NCI-H2196 (cell line): ENCODE data around the gene ZBTB7C.

Experiments
- DNase-seq: peaks from one replicate; lab custom pipeline; 2025; ENCODE audit not compliant: unreplicated experiment; lab: John Stamatoyannopoulos, UW

Gene ZBTB7C

DNA sequence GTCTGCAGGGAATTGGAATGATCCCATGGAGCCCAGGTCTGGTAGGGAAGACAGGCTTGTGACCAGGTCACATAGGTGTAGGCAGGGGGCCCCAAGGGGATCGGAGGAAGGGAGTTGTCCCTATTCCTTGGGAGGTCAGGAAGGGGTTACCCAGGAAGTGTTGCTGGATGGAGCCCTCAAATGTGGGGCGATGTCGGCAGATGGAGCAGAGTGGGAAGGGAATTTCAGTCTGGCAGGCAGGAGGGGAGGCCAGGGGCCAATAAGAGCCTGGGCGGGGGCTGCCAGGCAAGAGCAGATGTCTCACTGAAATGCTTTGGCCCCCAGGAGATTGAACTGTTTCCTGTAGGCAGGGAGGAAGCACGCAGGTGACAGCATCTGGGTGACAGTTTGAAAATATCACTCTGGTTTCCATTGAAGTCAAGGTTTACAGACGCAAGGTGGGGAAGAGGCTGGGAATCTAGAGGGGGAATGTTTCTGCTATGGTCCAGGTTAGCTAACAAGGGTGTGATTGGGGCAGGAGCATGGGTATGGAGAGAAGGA lies 397.2 kb downstream of the ZBTB7C start:
- DNase-seq, result no peak

GRCh38 chr18:48010264-48010663 lies 398.9 kb downstream of the ZBTB7C start:
- DNase-seq, result no peak

DNA sequence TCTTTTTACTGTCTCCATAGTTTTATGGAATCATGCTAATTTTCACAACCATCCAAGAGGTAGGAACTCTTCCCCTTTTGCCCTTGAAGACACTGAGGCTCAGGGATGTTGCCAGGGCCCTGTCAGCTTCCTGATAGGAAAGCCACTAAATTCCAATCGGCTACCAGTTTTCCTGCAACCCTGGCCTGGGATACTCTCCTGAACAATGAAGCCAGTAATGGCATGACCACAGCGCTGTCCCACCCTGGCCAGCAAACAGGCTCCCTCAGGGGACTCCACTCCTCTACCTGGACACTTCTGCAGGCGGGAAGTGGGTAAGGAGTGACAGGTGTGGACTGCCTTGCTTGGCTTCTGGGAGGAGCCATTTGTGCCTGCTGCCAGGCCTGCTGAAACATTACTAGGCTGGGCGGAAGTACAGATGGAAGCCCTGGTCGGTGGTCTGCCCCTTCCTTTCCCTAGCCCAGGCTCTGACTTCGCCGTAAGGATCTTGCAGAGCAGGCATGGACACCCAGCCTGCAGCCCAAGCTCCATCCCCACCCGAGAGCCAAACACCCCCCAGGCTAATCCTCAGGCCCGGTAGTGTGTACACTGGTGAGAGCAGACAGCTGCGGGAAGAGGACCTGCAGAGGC lies 400.0 kb downstream of the ZBTB7C start:
- no peak for DNase-seq

- DNase-seq, result peak; percentile 85
Measured at GRCh38 chr18:48007955-48008701, 401.1 kb downstream of the ZBTB7C start.

DNA sequence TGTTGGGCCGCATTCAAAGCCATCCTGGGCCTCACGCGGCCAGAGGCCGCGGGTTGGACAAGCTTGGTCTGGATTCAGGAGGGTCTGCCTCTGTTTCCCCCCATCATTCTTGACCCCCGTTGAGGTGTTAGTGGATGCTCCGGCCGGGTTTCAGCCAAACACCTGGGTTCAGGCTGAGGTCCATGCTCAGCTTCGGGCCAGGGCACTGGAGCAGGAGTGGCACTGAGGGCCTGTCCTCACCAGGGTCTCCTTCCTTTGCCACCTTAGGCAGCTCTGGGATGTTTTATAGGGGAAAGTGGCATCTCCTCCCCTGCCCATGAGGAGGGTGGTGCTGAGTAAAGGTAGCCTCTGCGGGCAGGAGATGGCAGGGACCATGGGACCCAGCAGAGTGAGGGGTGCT lies 401.8 kb downstream of the ZBTB7C start:
- DNase-seq, result no peak

DNA sequence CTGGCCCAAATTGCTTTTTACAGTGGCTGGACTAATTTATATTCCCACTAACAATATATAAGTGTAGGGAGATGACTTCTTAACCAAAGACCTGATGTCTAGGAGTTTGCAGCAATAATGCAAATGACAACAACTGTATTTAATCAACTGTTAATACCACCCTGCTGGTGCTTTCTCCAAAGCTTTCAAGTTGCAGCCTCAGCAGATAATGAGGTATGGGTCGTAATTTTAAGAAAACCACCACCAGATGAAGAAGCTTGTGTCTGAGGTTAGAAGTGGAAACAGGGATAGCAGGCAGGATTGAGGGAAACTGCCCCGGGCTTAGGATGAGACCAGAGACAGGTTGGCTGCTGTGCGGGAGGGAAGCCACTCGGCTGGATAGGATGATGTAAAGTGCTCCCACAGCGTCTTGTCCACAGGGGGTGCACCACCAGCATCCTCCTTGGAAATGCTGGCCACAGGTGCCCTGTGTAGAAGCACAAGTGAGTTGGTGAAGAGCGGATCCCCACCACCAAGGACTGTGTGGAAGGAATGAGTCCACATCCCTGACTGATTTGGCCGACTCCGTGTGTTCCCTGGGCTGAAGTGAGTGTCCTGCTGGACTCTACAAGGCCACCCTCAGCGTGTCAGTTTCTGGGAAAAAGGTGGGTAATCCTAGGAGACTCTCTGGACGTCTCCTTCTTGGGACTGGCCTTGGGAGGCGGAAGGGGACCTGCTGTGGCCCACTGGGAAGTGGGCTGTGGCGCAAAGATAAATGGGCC lies 402.6 kb downstream of the ZBTB7C start:
- DNase-seq, result no peak

DNA sequence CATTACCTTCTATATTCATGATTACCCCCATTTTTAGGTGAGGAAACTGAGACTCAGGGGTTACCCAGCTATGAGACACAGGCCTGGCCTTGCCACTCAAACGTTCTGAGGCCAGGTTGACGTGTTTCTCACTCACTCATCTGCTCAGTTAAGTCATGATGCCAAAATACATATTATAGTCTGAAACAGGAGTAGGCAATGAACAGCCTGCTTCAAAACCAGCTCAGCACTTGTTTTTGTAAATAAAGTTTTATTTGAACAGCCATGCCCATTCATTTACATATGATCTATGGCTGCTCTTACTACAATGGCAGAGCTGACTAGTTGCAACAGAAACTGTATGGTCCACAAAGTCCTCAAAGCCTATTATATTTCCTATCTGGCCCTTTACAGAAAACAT lies 404.6 kb downstream of the ZBTB7C start:
- DNase-seq, result peak; percentile 11

DNA sequence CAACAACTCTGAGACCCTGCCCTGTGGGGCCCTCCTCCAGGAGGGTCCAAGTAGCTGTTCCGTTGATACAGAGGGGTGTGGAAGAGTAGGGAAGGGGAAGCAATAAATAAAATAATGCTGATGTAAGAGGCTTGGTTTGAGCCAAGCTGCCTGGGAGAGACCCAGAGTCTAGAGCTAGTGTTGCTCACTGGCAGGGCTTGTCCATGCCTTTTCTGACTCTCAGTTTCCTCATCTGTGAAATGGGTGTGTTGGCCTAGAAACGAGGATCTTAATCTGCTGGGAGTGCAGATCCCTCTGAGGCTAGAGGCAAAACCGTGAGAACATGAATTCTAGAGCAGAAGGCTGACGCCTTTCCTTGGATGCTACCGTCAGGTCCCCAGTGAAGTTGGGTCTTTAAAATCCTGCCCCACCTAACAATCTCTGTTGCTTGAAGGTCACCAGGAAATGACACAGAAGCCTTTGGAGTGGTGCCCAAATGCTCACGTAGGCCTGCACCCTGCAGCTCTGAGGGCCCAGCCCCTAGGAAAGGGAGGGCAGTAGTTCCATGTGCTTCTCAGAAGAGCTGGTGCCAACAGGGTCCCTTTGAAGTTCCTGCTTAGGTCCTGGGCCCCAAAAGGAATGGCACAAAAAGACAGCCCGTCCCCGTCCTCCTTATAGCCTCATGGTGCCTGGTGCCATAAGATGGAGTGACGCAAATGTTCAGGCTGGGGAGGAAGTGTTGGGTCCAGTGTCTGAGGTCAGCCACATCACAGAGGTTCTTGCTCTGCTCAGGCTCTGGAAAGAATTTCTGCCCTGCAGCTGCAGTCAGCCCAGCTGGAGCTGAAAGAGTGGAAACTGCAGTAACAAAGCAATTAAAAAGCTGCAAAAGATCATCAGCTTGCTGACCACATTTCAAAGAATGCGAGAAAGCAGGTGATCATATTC lies 405.5 kb downstream of the ZBTB7C start:
- DNase-seq, result peak; percentile 72

GRCh38 chr18:48002933-48003365 lies 406.2 kb downstream of the ZBTB7C start:
- peak; percentile 82 for DNase-seq

- no peak for DNase-seq
Measured at GRCh38 chr18:48000701-48001100, 408.5 kb downstream of the ZBTB7C start.

GRCh38 chr18:47999801-48000248 lies 409.4 kb downstream of the ZBTB7C start:
- no peak for DNase-seq

DNA sequence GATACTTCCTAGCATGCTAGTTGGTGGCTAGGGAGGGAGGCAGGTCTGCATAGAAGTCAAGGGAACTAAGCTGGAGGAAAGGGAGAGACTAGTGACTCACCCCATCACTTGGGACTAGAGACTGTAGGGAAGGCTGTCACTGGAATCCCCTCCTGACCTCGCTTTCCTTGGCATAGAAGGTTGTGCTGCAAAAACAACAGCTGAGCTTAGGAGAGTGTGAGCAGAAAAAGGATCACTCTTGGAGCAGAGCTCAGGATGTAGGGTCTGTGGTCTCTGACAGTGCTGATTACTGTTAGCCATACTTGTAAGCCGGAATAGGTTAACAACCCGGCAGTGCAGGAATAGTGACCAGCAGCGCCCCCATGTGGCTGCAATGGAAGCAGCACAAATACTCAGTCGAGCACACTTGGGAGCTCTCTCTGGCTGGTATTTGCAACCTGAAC lies 411.8 kb downstream of the ZBTB7C start:
- DNase-seq, result peak; percentile 15

GRCh38 chr18:47996091-47996541 lies 413.1 kb downstream of the ZBTB7C start:
- no peak for DNase-seq

DNA sequence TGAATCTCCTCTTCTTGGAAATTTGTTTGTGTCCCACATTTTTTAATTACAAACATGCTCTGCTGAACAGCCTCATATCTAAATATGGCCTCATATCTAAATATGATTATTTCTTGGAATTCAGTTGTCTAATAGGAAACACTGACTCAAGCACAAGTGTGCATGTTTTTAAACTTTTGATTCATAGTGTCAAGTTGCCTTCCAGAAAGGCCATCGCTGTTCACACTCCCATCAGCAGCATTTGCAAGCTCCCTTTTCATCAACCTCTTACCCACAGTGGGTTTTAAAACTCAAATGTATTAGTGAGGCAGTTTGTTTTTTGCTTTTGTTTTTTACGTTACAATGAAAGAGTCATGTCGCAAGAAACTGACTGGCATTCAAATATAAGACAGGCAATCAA lies 413.5 kb downstream of the ZBTB7C start:
- DNase-seq, result no peak

GRCh38 chr18:47993409-47993808 lies 415.8 kb downstream of the ZBTB7C start:
- DNase-seq, result no peak

- DNase-seq, result no peak
Measured at GRCh38 chr18:47992976-47993375, 416.2 kb downstream of the ZBTB7C start.

DNA sequence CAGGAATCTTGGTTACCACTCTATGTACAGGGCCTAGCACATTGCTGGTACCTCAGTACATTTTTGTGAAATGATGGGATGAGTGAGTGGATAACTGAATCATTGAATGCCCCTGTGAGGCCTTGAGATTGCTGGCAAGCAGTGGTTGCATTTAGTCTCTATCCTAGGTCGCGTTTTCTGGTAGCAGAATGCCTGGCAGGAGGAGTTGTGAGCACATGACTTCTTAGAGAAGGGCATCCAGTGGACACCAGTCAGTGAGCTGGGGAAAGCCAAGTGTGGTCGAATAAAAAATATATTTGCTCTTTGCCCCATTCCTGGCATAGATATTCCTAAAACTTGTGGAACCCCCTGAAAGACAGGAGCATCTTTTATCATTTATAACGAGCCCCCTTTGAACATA lies 416.9 kb downstream of the ZBTB7C start:
- DNase-seq, result no peak

DNA sequence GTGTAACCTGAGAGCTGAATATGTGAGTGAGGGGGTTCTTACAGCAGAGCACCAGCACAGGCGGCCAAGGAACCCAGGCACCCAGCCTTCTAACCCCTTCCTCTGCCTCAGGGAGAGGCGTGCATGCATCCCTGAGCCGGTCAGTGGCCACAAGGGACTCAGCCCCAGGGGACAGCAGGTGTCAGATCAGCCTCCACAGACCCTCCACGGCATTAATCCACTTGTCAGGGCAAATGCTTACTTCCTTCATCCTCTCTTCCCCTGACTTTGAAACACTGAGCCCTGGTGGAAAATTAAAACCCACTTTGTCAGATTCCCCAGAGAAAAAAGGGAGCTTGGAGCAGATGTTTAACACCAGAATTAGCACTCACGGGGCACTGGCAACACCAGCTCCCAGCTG lies 418.2 kb downstream of the ZBTB7C start:
- DNase-seq, result no peak

DNA sequence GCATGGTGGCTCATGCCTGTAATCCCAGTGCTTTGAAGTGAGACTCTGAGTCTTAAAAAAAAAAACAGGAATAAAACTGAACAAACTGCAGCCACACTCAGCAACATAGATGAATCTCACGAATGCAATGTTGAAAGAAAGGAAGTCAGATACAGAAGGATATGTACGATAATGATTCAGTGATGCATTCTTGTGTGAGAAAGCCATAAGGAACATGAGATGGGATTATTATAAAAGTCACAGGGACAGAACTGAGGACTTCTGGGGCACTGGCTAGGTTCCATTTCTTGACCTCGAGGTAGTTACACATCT lies 421.8 kb downstream of the ZBTB7C start:
- no peak for DNase-seq

- DNase-seq, result no peak
Measured at GRCh38 chr18:47986620-47987387, 422.4 kb downstream of the ZBTB7C start.
